ENCODE results near the gene PRDM2.
A peak's percentile ranks its signal among the peaks of the same experiment; 100 is the strongest.
"Not testable (repeated sequence)": the region's sequence is repeated elsewhere in the genome, so short reads cannot be mapped to it uniquely, and the experiment has no call there.

The PRDM2 gene

GRCh38 chr1:13702425-13703127, 2.6 kb downstream of the PRDM2 start:
- DNase-seq, result peak; percentile 60

DNA sequence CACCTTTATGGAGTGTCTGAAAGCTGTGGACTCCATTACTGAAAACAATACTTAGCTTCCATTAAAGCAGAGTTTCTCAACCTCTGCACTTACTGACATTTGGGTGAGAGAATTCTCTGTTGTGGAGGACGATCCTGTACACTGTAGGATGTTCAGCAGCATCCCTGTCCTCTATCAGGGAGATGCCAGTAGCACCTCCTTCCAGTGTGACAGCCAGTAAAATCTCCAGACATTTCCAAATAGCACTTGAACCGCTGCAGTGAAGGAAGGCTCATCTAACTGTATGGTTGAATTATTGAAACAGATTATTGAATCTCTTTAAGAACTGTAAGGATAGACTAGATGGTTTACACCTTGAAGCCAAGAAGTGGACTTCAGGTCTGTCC, 3.1 kb downstream of the PRDM2 start:
- no peak for DNase-seq

DNA sequence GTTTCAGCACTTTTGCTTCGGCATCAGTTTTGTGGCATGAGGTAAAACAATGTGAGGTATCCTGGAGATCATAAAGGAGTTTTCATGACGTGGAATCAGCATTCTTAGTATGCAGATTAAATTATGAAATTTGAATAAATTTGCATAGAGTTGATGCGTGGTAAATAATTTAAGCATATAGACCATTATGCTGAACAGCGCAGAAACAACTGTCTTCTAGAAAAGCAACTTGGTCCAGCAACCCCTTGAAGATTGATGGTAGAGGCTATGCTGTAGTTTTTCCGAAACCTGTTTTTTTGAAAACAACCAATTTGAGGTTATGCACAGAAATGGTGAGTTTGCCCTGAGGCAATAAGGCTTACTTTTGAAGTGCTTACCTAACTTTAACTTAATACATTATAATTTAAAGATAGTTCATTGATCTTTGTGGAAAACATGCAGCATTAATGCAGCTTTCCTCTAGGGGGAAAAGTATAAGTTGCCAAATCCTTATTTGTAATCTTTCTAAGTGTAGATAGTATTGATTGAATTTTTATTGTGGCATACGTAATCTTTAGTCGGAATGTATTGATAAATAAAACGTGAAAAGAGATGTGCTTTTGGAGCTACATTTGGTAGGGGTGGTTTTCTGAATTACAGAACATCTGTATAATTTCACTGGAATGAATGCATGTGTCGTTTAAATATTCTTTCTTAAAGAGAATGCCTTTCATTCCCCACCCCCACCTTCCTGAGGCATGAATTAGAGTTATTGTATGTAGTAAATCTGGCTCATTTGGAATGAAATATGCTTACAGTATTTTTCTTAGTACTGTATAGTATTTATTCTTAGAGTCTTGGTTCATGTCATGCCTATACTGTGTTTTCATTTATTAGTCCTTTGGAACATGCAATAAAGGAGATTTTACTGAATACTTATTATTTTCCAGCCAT, 3.8 kb downstream of the PRDM2 start:
- no peak for DNase-seq

DNA sequence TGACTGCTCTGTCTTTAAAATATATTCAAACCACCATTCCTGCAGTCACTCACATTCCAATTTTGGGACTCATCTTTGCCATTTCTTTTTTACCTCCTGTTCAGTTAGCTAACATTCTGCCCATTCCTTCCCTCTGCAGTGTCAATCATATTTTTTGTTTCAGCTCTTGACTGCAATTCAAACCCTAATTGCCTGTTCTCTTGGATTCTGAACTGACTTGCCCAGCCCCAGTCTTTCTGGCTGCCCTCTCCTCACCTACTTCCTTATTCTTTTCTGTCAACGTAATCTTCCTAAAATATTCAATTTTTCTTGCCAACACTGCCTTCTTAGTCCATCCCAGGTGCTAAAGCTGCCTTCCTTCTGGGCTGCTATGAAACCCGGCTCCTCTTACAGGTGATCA, 6.1 kb downstream of the PRDM2 start:
- DNase-seq, result no peak

DNA sequence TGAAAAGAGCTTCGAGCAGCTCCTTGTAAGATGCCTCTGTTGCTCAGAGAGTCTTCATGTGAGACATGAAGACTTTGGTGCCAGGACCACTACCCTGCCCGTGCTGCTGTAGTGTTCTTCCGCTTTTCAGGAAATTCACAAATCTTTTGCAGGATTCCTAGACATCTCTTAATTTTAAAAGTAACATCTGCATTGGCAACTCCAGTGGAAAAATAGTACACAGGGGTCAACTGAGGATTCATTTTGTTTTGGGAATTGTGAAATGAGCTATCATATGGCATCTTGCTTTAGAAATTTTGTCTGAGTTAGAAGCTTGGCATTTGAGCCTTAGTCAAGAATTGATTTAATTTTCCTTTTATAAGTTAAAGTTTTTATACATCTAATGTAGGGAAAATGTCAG, 7.2 kb downstream of the PRDM2 start:
- no peak for DNase-seq

DNA sequence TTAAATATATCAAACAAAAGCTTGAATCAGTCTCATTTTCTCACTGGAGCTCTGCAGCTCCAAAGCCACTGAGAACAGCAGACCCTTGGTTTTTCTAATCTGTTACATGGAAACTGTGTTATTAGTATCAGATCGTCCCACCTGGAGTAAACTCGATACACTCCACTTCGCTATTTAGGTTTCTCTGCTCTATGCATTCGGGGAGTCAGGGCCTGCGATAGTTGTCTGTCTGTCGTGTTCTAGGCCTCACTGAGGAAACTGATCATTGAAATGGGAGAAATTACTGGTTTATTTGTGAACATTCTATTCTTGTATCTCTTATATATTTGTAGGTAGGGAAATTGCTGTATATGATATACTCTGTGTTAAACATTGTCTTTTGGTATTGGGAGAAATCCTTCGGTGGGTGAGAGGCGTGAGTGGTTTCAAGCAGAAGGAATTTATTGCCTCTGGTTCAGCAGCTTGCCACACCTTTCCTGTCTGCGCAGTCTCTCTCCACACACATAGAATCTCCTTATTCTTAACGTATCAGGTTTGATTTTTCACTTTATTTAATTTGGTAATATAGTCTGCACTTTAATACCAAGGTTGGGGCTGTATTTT, 8.5 kb downstream of the PRDM2 start:
- no peak for DNase-seq

DNA sequence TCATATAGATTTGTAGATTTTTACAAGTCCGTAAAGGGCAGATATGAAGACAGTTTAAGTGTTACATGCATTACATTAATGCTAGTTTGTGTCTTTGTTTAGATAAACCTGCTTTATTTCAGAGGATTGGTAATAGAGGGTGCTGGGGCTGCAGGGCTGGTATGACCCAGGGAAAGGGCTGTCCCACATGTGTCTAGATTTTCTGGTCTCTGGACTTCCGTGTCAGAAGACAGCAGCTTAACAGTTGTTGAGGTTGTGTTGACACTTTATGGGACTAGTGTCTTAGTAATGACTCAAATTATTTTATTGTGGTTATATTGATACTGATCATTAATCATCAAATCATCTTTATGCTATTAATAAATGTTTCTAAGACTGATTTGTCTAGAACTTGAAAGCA, 10.1 kb downstream of the PRDM2 start:
- DNase-seq, result no peak

DNA sequence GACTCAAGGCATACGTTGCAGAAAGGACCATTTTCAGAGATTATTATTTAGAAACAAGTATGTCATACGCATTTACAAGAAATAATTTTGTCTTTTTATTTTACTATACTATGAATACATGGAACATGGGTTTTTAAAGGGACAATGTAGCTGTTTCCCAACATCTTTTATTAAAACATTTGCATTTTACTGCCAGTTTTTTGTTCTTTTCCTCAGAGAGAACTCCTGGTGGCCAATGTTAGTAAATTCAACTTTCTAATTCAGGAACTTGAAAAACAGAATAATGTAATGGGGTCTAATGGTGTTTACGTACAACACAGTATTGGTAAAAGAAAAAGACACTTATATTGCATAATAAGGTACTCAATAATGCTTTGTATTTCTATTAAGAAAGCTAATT, 14.9 kb downstream of the PRDM2 start:
- no peak for DNase-seq

DNA sequence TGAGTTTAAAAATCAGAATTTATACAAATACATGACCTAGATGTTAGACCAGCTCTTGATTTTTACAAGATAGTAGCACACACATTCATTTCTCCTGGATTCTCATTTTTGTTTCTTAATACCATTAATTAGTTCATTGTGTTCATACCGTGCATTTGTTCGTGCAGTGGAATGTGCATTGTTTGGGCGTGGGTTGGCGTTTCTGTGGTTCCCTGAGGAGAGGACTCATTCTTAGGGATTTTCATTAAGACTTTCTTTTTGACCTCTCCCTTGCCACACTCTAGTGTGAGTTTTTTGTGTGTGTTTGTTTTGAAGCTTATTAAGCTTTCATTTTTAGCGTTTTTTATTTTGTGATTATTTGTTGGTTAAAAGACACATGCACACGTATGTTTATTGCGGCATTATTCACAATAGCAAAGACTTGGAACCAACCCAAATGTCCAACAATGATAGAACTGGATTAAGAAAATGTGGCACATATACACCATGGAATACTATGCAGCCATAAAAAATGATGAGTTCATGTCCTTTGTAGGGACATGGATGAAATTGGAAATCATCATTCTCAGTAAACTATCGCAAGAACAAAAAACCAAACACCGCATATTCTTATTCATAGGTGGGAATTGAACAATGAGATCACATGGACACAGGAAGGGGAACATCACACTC, 15.8 kb downstream of the PRDM2 start:
- DNase-seq, result not testable (repeated sequence)

- no peak for DNase-seq
Measured at GRCh38 chr1:13722808-13723360, 22.9 kb downstream of the PRDM2 start.

DNA sequence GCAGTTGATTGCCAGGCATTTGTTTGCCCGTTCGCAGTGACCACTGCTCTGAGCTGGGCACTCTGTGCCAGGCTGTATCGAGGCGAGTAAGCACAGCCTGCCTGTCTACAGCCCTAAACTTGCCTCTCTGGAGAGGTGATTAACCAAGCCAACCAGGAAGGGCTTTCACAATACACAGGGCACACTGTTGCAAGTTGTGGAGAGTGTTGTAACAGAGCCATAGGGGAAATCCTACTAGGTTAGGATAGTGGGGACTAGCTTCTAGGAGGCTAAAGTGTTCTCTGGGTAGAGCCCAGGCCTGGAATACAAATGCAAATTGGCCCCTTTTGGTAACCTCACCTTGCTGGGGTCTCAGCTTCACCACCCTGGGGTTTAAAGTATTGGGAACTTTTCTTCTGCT, 23.8 kb downstream of the PRDM2 start:
- DNase-seq, result no peak

DNA sequence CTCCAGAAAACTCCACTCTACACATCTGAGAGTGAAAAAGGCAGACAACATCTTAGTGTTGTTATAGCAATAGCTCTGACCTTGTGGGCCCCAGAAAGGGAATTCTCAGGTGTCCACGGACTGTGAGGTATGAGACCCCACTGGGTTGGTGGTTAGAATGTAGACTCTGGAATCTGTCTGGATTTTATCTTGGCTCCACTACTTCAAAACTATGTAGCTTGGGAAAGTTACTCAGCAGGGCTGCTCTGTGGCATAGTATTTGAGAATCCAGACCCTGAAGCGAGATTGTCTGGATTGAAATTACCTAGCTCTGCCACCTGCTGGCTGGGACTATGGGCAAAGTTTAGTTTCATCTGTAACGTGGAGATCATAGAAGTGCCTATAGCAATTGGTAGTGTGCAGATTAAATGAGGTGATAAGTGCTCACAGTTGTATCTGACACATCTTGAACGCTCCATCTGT, 25.8 kb downstream of the PRDM2 start:
- DNase-seq, result peak; percentile 67

DNA sequence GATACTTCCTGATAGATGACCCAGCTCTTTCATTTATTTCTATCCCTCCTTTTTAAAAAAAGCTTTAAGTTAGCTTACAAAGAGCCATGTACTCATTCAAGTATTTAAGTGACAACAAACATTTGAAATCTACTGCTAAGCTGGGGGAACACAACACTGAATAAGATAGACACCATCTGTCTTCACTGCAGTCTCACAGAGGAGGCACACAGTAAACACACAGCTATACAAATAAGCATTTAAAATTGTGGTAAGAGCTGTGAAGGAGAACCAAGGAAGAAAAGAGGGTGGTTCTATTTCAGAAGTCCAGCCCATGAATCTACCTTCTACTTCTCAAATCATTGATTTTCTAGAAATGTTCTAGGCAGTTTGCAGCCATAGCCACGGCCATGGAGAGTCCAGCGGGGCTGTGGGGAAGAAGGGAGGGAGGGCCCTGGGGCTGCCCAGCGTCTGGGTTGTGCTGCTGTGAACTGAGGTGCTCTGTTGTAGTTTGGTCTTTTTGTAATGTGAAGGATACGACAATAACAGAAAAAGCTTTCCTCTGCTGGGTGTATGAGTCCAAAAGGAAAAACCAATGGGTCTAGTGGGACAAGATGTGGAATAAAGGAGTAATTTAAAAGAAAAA, 28.2 kb downstream of the PRDM2 start:
- DNase-seq, result no peak

DNA sequence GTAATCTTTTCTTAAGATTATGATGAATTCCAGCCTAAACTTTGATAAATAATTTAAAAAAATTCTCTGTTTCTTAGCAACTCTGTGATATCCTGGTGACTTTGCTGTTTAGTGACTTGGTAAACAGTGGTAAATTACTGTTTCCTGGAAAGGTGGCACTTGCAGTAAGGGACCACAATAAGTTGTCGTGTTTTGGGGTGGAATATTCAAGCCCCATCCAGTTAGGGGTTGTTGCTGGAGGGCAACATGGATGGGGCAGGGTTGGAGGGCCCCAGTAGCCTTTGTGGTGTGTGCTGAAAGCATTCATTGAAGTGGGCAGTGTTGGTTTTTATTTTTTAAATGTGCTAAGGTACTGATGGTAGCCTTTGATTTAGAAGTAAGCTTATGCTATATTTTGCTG, 30.3 kb downstream of the PRDM2 start:
- peak; percentile 31 for DNase-seq

DNA sequence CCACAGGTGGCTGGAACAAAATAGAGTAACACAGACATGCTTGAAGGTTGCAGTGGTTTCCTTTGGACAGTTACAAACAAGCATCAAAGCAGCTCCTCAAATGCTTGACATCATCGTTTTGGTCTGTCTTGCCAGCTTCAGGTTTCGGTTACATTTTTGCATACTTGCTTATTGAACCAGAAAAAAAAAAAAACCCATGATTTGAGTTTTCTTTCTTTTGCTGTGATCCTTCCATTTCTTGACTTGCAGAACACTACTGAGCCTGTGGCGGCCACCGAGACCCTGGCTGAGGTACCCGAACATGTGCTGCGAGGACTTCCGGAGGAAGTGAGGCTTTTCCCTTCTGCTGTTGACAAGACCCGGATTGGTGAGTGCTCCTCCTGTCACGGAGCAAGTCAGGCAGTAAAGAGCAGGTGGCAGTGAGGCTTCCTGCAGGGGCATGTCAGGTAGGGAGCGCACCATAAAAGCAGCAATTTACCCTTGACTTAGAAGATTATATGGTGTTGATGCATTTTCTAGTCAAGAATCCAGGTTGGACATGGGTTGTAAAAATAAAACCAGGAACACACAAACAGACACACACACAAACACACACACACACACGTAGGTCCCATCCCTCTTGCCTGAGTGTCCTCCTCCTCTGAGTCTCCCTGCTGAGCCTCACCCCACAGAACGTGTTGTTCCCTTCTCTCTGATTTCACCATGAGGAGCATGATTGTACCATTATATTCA, 30.9 kb downstream of the PRDM2 start:
- peak; percentile 75 for DNase-seq

- DNase-seq, result no peak
Measured at GRCh38 chr1:13731897-13732296, 31.9 kb downstream of the PRDM2 start.

DNA sequence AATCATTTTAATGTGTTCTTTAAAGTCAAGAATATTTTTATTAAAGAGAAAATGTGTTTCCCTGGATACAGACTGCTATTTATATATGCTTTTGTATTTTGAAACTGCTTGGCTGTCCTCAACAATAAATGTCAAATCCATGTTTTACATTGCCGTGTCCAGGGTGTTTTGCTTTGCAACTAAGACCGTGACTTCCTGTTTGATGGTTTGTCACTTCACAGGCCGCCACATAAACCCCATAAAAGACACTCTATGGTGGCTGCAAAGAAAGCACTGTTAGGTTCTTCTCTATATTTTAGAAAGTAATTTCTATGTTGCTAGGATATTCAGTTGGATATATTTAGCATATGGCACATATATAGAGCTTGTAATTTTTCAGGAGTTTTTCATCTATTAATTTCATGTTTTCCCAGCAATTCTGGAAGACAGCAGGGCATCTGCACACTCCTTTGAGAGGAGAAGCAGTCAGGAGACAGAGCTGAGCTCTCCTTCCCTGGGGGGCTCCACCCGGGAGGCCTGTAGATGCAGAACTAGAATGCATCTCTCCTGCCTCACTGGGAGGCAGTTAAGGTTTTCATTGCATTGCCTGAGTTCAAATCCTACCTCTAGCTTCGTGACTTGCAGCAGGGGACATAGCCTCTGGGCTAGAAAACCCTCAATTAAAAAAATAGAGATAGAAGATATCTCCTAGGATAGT, 33.1 kb downstream of the PRDM2 start:
- no peak for DNase-seq

DNA sequence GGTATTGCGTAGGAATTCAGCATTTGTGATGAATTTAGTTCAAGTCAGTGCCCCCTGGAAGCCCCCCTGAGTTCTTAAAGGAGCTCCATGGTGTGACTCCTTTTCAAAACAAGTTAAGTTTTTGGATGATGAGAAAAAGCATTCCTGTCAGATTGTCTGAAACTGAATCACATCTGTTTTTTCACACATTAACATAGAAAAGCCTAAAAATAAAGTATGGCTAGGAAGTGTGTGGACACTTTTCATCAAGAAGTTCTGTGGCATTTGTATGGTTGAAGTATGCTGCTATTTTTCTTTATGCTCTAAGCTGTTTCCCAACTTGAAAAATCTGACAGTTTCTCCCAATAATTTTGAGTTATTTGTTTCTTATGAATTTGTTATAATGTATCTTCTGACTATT, 33.7 kb downstream of the PRDM2 start:
- DNase-seq, result no peak

- DNase-seq, result no peak
Measured at GRCh38 chr1:13735168-13735930, 35.4 kb downstream of the PRDM2 start.

- no peak for DNase-seq
Measured at GRCh38 chr1:13737398-13737797, 37.4 kb downstream of the PRDM2 start.

All from activated T-cell treated with anti-CD3 and anti-CD28 coated beads, Interleukin-2, amount 50 U/mL, for 1 hour (primary cell).